Naive thymus-derived CD8-positive, alpha-beta T cell (primary cell): Measurements from ENCODE around the gene XRCC1. TPM values are rescaled to one million over a fixed set of nuclear protein-coding genes. Genes with fewer than 3 reads are reported as not detected.

Source experiments
- ATAC-seq, 2 donors: fragments of 150-1000 bp; cut with Tn5 transposase in 1 of 2; sonication (Bioruptor Pico), chemical (Tn5 transposase) in 1 of 2; 1 replicate in 1 of 2; 2 replicates in 1 of 2; pipeline ENCODE4 v1.10.0; 2021; ENCODE audit warnings: mild to moderate bottlenecking in 2 of 2, moderate library complexity in 2 of 2
- POLR2A ChIA-PET: fragments of 350-600 bp; sonication (Branson Sonifier 250); formaldehyde crosslinking; loops from one replicate; lab custom pipeline; 2021; ENCODE audit warnings: antibody characterized with exemption; lab: Charles Lee
- DNase-seq, 10 donors: peaks; one replicate each; pipeline versions ENCODE4 v3.0.0 to v3.0.0-alpha.2; 2020 to 2022
- H3K27ac Mint-ChIP-seq, 10 donors: one replicate each; pipeline ENCODE4 v1.8.0; 2020 to 2022; ENCODE audit warnings: mild to moderate bottlenecking in 10 of 10, mixed read lengths in 10 of 10, moderate library complexity in 4 of 10, inconsistent platforms in 1 of 10
- H3K27me3 Mint-ChIP-seq, 5 donors: one replicate each; pipeline ENCODE4 v1.8.0; 2021 to 2022; ENCODE audit warnings: mixed read lengths in 5 of 5
- H3K36me3 Mint-ChIP-seq, 3 donors: one replicate each; pipeline ENCODE4 v1.8.0; 2020 to 2022; ENCODE audit warnings: mixed read lengths in 3 of 3, mild to moderate bottlenecking in 2 of 3, inconsistent platforms in 1 of 3
- H3K4me1 Mint-ChIP-seq, 4 donors: one replicate each; pipeline ENCODE4 v1.8.0; 2021 to 2022; ENCODE audit warnings: mixed read lengths in 4 of 4
- H3K4me3 Mint-ChIP-seq, 10 donors: one replicate each; pipeline ENCODE4 v1.8.0; 2020 to 2022; ENCODE audit warnings: mild to moderate bottlenecking in 10 of 10, mixed read lengths in 10 of 10, moderate library complexity in 6 of 10, inconsistent platforms in 1 of 10
- H3K9me3 Mint-ChIP-seq, 9 donors: one replicate each; pipeline ENCODE4 v1.8.0; 2020 to 2022; ENCODE audit warnings: mixed read lengths in 9 of 9, mild to moderate bottlenecking in 3 of 9, inconsistent platforms in 1 of 9, moderate library complexity in 1 of 9
- polyA plus RNA-seq, 3 donors: library from polyadenylated mRNA; unstranded; fragments of 300-500 nt; fragmentation: Illumina TruSeq; gene quantifications; one replicate each; pipeline ENCODE4 v1.2.3, GENCODE V29; 2021
- total RNA-seq, 8 experiments: library from RNA in 2 of 8; stranded (reverse) in 2 of 8; gene quantifications; one replicate each; pipeline ENCODE4 v1.2.3 and lab custom pipeline; 2021 to 2026

The XRCC1 gene
- total and polyA plus RNA-seq, 5 experiments from 2014 or later = 16.8 to 39.0 (median 34.6) TPM

DNA sequence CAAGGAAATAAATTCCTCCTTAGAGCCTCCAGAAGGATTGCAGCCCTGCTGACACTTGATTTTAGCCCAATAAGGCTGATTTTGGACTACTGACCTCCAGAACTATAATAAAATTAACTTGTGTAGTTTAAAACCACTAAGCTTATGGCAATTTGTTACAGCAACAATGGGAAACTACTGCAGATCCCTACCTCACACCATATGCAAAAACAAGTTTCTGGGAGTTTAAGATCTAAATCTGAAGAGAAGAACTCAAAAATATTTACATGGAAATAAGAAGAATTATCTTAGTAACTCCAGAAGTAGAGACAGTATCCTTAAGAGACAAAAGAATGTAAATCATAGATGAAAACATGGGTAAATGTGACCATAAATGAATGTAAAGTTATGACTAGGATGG, 36.4 kb downstream of the XRCC1 start:
- peaks cover 12 to 70% (median 34%) of the 10 kb centered on the region in 3 donors for H3K36me3 Mint-ChIP-seq
- H3K9me3 Mint-ChIP-seq = peaks cover 3 to 15% (median 7%) of the 10 kb centered on the region in 9 donors
- peak overlapping the region in 2 of 10 donors; percentile 2 to 6 for H3K27ac Mint-ChIP-seq
- DNase-seq (no peak), ATAC-seq (no peak)
- peaks cover 4 to 14% (median 5%) of the 10 kb centered on the region in 4 donors for H3K4me1 Mint-ChIP-seq
- POLR2A ChIA-PET = no interaction called here
- H3K27me3 Mint-ChIP-seq = no peaks in the 10 kb centered on the region
- no peak overlapping the region for H3K4me3 Mint-ChIP-seq

DNA sequence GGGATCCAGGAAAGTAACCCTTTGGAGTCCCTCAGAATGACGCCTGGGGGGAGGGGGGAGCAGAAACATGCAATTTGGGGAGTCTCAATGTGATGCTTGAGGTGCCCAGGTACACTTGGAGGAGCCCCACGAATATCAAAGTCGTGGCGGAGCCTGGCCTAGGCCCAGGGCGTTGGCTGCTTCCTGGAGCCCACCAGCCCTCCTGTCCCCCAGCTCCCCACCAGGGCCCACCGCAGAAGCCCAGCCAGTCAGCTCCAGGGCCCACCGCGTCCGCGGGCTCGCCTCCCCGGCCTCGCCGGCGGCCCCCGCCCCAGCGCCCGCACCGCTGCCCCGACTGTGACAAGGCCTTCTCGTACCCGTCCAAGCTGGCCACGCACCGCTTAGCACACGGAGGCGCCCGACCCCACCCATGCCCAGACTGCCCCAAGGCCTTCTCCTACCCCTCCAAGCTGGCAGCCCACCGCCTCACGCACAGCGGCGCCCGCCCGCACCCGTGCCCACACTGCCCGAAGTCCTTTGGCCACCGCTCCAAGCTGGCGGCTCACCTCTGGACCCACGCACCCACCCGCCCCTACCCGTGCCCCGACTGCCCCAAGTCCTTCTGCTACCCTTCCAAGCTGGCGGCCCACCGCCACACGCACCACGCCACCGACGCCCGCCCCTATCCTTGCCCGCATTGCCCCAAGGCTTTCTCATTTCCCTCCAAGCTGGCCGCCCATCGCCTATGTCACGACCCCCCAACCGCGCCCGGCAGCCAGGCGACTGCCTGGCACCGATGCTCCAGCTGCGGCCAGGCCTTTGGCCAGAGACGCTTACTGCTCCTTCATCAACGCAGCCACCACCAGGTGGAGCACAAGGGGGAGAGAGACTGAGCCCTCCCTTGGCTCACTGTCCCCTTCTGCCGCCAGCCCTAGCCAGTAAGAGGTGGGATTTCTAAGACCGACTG, 40.2 kb downstream of the XRCC1 start:
- Mint-ChIP-seq H3K4me3 (peak overlapping the region in 9 of 10 donors; percentile 5 to 76 (median 49)), H3K9me3 (peaks cover 3 to 15% (median 7%) of the 10 kb centered on the region in 9 donors), H3K4me1 (peaks cover 13 to 32% (median 19%) of the 10 kb centered on the region in 4 donors), H3K27me3 (no peaks in the 10 kb centered on the region), H3K27ac (peak overlapping the region; percentile 7 to 99 (median 88)), H3K36me3 (peaks cover 12 to 35% (median 22%) of the 10 kb centered on the region in 3 donors)
- ATAC-seq (no peak), DNase-seq (peak in 7 of 10 donors; percentile 5 to 37 (median 26))
- POLR2A ChIA-PET = interaction anchor here (0.6 to 8.0 kb wide), 6 partner anchors 20 to 135 kb away, joined by 3 to 51 read pairs (median 4); partner anchors contain the start of genes IRGQ, PLAUR and ZNF576

DNA sequence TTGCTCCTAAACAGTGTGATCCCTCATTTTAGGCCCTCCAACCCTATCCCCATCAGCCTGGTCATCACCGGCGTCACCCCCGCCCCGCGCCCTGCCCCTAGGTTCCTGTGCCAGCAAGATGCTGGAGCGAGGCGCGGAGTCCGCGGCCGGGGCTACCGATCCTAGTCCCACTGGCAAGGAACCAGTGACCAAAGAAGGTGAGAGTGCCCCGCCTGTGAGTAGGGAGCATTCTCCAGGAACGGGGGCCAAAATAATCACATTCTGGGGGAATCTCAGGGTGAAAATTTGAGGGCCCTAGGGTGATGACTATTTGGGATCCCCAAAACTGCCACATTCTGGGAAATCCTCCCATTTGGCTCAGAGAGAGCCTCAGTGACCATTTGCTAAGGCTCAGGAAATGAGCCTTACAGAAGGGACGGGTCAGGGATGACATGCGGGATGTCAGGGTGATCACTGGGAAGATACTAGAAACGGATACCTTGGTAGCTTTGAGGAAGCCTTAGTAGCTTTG, 41.0 kb downstream of the XRCC1 start:
- peaks cover 12 to 28% (median 16%) of the 10 kb centered on the region in 3 donors for H3K36me3 Mint-ChIP-seq
- no peak for ATAC-seq
- DNase-seq = peak in 1 of 10 donors; percentile 9
- POLR2A ChIA-PET = interaction anchor here (1.0 to 8.0 kb wide), 10 partner anchors 9 to 220 kb away, joined by 4 to 51 read pairs (median 7); partner anchors contain the start of genes IRGQ, PHLDB3, SMG9 and ZNF576
- no peaks in the 10 kb centered on the region for H3K27me3 Mint-ChIP-seq
- peaks cover 13 to 32% (median 19%) of the 10 kb centered on the region in 4 donors for H3K4me1 Mint-ChIP-seq
- H3K27ac Mint-ChIP-seq = peak overlapping the region; percentile 90 to 99 (median 98)
- H3K4me3 Mint-ChIP-seq = peak overlapping the region; percentile 88 to 100 (median 97)
- peaks cover 3 to 12% (median 7%) of the 10 kb centered on the region in 9 donors for H3K9me3 Mint-ChIP-seq

DNA sequence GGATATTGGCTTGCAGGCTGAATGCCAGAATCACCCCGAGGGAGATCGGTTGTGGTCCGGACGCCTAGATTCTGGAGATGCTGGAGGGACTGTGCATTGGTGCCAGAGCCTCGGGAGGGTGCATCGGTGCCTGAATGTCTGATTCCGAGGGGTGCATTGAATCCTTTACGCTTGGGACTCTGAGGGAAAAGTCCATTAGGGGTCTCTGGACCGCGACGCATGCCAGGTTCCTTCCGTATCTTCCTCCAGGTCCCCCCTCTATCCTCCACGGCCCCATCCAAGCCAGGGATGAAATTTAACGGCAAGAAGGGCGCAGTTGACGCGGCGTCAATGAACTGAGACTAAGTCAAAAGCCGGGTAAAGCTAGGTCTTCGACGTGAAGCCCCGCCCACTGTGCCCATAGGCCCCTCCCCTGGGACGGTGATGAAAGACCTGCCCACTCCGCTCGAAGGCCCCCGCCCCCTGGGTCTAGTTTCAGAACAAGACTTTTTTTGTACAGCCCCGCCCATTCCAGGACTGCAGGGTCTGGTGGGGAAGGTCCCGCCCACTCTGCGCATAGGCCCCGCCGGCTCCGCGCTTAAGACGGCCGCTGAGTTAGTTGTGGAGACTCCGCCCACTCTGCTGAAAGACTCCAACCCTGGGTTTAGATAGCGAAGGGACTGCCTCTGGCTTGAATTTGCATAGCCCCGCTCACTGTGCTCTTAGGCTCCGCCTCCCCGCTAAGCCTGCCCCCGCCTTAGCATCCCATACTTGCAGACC, 41.6 kb downstream of the XRCC1 start:
- peak; percentile 90 to 98 (median 95) for DNase-seq
- POLR2A ChIA-PET = interaction anchor here (0.6 to 8.0 kb wide), 17 partner anchors 9 to 221 kb away, joined by 3 to 51 read pairs (median 6); partner anchors contain the start of genes IRGQ, PHLDB3, SMG9 and ZNF576
- Mint-ChIP-seq H3K4me3 (peak overlapping the region; percentile 88 to 100 (median 97)), H3K27me3 (no peaks in the 10 kb centered on the region), H3K9me3 (peaks cover 0 to 6% (median 3%) of the 10 kb centered on the region in 9 donors), H3K4me1 (peaks cover 13 to 32% (median 19%) of the 10 kb centered on the region in 4 donors), H3K36me3 (peaks cover 5 to 21% (median 9%) of the 10 kb centered on the region in 3 donors), H3K27ac (peak overlapping the region; percentile 90 to 99 (median 98))
- peak; percentile 74 to 77 for ATAC-seq

DNA sequence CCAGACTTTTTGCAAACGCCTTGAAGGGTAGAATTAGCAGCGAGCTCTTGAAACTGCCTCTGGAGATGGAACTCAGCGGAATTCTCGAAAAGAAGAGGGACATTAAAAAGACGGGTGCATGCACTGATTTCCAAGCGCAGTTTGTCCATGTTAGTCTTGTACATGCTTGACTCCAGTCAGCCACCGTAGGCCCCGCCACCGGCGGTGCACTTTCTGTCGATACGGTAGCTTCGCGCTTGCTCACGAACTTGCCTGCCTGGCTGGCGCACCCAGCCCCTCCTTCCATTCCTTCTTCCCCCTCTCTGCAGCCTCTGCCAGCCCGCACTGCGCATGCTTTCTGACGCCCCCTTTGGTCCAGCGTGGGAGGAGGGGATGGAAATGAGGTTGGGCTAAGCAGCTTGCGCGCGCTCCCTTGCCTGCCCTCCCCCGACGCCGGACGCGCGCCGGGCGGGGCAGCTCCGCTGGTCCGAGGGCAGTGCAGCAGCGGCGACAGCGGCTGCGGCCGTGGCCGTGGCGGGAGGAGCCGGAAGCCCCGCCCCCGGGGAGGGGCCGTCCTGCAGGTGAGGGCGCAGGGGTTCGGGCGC, 42.3 kb downstream of the XRCC1 start, which contains the start of gene ZNF575:
ZNF575 (plus strand) TSS at position 227 of the 584 bp plus-strand sequence. CDS start 1,235 bp downstream, outside the sequence.
- peak within 1 kb of the TSS; percentile 90 to 99 (median 98) for H3K27ac Mint-ChIP-seq
- POLR2A ChIA-PET = interaction anchor here (0.6 to 8.0 kb wide), 22 partner anchors 8 to 1263 kb away, joined by 3 to 51 read pairs (median 5); partner anchors contain the start of genes IRGQ, PHLDB3, SMG9 and ZNF576
- peaks cover 13 to 32% (median 20%) of the 10 kb centered on the region in 4 donors for H3K4me1 Mint-ChIP-seq
- H3K27me3 Mint-ChIP-seq = no peaks in the 10 kb centered on the region
- ATAC-seq (peak; percentile 60 to 70), DNase-seq (peak; percentile 70 to 93 (median 82))
- peaks cover 0 to 2% (median 0%) of the 10 kb centered on the region in 9 donors for H3K9me3 Mint-ChIP-seq
- peak within 1 kb of the TSS; percentile 88 to 100 (median 97) for H3K4me3 Mint-ChIP-seq
- peaks cover 0 to 15% (median 3%) of the 10 kb centered on the region in 3 donors for H3K36me3 Mint-ChIP-seq

DNA sequence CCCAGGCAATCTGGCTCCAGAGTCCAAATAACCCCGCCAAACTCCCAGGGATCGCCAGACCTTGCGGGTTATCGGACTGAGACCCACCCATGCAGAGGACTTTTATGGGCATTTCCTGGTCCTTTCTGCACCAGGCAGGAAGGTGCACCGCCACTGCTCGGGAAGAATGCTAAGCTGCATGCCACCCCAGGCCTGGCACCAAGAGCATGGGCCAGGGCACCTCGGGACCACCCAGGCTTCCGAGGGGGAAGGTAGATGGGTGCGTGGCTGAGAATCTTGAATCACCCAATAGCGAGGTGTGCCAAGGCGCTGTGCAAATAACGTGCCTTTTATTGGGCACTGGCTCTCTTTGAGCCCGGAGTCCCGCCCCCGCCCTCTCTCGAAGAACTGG, 42.8 kb downstream of the XRCC1 start:
- Mint-ChIP-seq H3K27me3 (no peaks in the 10 kb centered on the region), H3K27ac (peak overlapping the region; percentile 89 to 97 (median 94)), H3K4me3 (peak overlapping the region; percentile 87 to 99 (median 95)), H3K4me1 (peaks cover 13 to 32% (median 23%) of the 10 kb centered on the region in 4 donors), H3K36me3 (peaks cover 0 to 11% (median 2%) of the 10 kb centered on the region in 3 donors), H3K9me3 (no peaks in the 10 kb centered on the region)
- POLR2A ChIA-PET = interaction anchor here (0.6 to 8.0 kb wide), 18 partner anchors 8 to 1262 kb away, joined by 3 to 51 read pairs (median 6); partner anchors contain the start of genes IRGQ, PHLDB3 and ZNF576
- ATAC-seq = peak; percentile 18 to 40
- DNase-seq = peak in 1 of 10 donors; percentile 40

DNA sequence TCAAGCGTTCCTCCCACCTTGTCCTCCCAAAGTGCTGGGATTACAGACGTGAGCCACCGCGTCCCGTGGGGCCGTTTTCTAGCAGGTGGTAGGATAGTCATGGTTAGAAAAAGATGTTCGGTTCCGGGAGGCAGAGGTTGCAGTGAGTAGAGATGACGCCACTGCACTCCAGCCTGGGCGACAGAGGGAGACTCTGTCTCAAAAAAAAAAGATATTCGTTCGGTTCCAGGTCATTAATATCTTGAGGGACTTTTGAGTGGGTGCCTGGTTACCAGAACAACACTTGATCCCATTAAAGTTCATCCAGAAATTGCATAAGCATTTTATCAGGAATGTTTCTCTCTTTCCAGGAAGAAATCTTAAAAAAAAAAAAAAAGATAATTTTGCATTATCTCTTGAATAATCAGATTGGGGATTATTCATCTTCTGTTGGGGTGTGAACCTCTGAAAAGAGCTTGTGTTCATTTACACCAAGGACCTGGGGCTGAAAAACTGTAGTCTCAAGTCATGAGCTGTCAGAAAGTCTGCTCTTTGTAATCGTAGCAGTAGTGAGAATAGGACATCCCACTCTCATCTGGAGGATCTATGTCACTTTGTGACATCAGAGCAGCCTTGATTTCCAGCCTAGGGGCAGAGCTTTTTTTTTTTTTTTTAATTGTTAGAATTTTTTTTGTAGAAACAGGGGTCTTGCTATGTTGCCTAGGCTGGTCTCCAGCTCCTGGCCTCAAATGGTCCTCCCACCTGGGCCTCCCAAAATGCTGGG, 47.3 kb downstream of the XRCC1 start:
- Mint-ChIP-seq H3K36me3 (no peaks in the 10 kb centered on the region), H3K4me1 (peaks cover 13 to 43% (median 34%) of the 10 kb centered on the region in 4 donors), H3K27ac (peak overlapping the region in 2 of 10 donors; percentile 43 to 56), H3K4me3 (peak overlapping the region in 5 of 10 donors; percentile 15 to 78 (median 49)), H3K27me3 (no peaks in the 10 kb centered on the region), H3K9me3 (no peaks in the 10 kb centered on the region)
- no peak for DNase-seq
- ATAC-seq = no peak
- POLR2A ChIA-PET = interaction anchor here (0.7 to 1.6 kb wide), 5 partner anchors 8 to 90 kb away, joined by 3 to 4 read pairs (median 3); no protein-coding TSS in a partner anchor

DNA sequence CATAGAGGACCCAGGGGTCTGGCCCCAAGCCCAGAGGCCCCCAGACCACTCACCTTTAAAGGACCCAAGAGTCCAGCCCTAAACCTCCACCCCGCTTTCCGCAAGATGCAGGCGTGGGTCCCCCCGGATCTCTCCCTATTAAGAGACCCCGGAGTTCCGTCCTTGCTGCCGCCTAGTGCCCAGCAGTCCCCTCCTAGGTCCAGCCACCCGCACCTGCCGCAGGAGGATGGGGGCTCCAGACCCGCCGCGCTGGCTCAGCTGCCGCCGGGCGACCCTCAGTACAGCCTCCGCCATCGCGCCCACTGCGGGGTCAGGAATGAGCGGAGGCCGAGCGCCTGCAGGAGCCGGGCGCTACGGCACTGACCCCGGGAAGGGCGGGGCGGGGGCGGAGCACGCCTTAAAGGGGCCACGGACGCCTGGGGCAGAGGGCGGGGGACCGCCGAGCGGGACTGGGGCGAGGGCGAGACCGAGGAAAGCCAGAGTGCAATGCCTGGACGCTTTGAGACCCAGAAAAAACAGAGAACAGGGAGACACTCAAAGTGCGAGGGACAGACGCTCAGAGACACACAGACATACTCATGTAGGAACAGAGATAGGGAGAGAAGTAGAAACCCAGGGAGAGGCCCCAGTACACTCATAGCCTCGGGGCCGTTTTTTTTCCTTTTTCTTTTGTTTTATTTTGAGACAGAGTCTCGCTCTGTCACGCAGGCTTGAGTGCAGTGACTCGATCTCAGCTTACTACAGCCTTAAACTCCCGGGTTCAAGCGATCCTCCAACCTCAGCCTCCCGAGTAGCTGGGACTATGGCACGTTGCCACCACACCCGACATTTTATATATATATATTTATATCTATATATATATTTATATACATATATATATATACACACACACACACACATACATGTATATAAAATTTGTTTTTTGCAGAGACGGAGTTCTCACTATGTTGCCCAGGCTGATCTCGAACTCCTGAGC, 48.2 kb downstream of the XRCC1 start, which contains the start of gene ETHE1:
ETHE1 (minus strand) TSS at position 318 of the 976 bp plus-strand sequence; CDS start at position 294, 24 bp downstream.
- Mint-ChIP-seq H3K4me3 (peak within 1 kb of the TSS; percentile 73 to 94 (median 79)), H3K27ac (peak within 1 kb of the TSS; percentile 75 to 97 (median 90)), H3K36me3 (peaks cover 0 to 2% (median 0%) of the 10 kb centered on the region in 3 donors), H3K9me3 (no peaks in the 10 kb centered on the region), H3K27me3 (no peaks in the 10 kb centered on the region), H3K4me1 (peaks cover 10 to 38% (median 28%) of the 10 kb centered on the region in 4 donors)
- POLR2A ChIA-PET = interaction anchor here (0.7 to 3.0 kb wide), 6 partner anchors 7 to 89 kb away, joined by 3 to 21 read pairs (median 4); partner anchors contain the start of genes IRGQ and ZNF576
- ATAC-seq (peak; percentile 72 to 87), DNase-seq (peak; percentile 35 to 75 (median 61))
